Metanephros (tissue), 1 donor: Measurements from ENCODE around the gene PARP4. TPM values are rescaled to one million over a fixed set of nuclear protein-coding genes. Genes with fewer than 3 reads are reported as not detected.

Source experiments
- total RNA-seq: library from RNA; depleted of rRNA; stranded (reverse); fragments of >200 nt; gene quantifications from one replicate; pipeline ENCODE4 v1.2.3, GENCODE V29; 2014

PARP4 gene
- 43.1 TPM for total RNA-seq

DNA sequence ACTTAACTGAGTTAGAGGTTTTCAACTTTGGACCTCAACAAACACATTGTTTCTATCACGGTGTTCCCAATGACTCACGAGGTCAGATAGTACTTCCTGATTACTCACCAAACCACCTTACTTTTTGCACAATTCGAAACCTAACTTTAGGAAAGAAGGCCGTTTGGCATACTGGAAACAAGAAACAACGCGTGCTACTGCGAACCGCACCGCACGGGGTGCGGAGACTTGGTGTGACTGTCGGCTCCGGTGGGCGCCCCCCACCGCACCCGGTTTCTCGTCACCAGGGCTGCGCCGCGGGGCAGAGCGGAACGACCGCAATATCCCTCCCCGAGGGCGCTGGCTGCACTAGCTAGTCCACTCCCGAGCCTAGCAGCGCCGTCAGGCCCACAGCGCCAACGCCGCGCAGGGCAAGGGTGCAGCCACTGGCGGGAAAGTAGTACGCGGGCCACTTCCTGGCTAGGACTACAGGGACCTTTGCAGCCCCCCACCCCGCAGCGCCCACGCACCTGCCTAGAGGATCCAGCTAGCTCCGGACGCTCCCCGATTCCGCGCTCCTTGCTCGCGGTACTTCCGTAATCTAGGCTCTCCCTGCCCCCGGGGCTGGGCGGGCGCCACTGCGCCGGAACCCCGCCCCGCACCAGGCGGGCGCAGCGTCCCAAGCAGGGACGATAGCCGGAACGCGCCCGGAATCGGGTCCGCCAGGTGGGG is at the start of gene PARP4:
Gene PARP4 (minus strand): TSS at position 582 of the 711 bp plus-strand sequence. CDS start 9,002 bp downstream, outside the sequence.

Other genes starting within 250 kb of the PARP4 start
- gene C1QTNF9, start 203.2 kb downstream of the PARP4 start, total RNA-seq = 1.1 TPM
- 17.3 TPM for gene ATP12A, start 167.6 kb upstream of the PARP4 start, total RNA-seq